GM12864 (cell line): Measurements from ENCODE around the gene MTHFD1L.
"Not testable (repeated sequence)": the region's sequence is repeated elsewhere in the genome, so short reads cannot be mapped to it uniquely, and the experiment has no call there.

ENCODE experiments used
- DNase-seq: peaks from one replicate; pipeline ENCODE4 v3.0.0-alpha.2; 2011; ENCODE audit warnings: low read depth
- H3K4me3 ChIP-seq: 2 replicates; pipeline ENCODE4 v1.5.1; 2011; ENCODE audit warnings: mild to moderate bottlenecking, low read depth, low read length, control low read depth
- TF ChIP-seq, protein P1 (sequence below): IDR thresholded peaks from 2 replicates; pipeline ENCODE4 v1.5.1; 2011; ENCODE audit warnings: low read depth, mild to moderate bottlenecking, moderate library complexity, low read length, control low read depth, inconsistent platforms; ENCODE audit errors: missing control alignments

The MTHFD1L gene

DNA sequence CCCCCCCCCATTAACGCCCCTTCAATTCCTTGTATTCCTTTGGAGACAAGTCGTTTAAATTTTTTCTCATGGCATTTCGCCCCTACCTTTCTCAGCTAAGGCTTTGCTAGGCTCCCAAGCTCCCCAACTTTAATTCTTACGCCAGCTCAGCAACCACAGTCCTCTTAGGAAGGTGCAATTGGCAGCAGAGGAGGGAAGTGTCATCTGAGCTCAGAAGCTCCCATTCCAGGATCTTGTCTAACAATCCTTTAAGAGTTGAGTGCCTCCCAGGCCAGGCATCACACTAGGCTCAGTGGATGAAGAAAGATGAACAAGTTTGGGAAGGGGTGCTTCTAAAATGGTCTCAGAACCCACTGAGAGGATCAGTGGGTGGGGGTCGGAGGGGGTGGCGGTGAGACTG is 243.0 kb downstream of the MTHFD1L start:
- H3K4me3 ChIP-seq: no peak overlapping the region
- TF ChIP-seq, protein P1, sequence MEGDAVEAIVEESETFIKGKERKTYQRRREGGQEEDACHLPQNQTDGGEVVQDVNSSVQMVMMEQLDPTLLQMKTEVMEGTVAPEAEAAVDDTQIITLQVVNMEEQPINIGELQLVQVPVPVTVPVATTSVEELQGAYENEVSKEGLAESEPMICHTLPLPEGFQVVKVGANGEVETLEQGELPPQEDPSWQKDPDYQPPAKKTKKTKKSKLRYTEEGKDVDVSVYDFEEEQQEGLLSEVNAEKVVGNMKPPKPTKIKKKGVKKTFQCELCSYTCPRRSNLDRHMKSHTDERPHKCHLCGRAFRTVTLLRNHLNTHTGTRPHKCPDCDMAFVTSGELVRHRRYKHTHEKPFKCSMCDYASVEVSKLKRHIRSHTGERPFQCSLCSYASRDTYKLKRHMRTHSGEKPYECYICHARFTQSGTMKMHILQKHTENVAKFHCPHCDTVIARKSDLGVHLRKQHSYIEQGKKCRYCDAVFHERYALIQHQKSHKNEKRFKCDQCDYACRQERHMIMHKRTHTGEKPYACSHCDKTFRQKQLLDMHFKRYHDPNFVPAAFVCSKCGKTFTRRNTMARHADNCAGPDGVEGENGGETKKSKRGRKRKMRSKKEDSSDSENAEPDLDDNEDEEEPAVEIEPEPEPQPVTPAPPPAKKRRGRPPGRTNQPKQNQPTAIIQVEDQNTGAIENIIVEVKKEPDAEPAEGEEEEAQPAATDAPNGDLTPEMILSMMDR: no peak
- no peak for DNase-seq

DNA sequence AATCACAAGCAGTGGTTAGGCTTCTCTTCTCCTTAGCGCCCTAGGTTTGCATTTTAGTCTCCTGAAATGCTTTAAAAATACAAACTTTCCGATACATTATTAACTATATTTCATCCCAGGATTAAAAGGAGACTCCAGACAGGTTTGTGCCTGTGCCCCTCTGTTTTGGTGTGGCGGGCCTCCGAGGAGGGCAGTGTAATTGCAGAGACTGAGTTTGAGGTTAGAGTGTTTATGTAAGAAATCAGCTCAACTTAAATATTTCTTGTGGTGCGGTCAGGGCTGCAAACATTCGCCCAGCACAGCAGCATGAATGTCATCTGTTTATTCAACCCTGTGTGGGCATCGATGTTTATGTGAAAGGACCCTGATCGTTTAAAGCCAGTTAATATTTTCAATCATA is 243.9 kb downstream of the MTHFD1L start:
- no peak for DNase-seq
- TF ChIP-seq, protein P1: no peak
- H3K4me3 ChIP-seq: no peak overlapping the region

DNA sequence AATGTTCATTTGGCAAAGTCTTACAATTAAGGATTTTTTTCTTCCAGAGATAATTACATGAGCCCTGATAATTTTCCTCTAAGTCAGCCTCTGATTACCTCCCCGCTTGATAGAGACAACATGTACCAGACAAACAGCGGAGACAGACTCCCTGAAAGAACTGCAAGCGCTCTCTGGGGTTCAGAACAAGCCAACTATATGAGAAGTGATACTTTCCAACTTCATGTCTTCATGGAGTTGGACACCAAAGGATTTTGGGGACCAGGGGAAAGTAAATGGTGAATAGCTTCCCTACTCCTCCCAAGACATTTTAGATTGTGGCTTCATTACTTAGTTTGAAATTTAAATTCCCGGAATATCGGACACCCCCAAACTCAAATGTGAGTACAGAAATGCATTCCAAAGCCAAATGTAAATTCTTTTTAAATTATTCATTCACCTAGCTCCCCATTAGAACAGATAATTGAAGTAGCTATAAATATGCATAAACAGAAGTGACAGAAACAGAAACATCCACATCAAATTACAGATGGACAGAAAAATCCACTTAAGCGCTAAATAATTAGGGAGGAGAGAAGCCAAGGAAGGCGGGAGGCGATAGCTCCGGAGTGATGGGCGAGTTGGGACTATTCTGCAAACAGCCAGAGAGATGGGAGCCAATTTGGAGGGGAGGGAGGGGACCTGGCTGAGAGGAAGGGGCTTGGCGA is 244.5 kb downstream of the MTHFD1L start:
- H3K4me3 ChIP-seq: no peak overlapping the region
- TF ChIP-seq, protein P1: no peak
- DNase-seq: no peak

DNA sequence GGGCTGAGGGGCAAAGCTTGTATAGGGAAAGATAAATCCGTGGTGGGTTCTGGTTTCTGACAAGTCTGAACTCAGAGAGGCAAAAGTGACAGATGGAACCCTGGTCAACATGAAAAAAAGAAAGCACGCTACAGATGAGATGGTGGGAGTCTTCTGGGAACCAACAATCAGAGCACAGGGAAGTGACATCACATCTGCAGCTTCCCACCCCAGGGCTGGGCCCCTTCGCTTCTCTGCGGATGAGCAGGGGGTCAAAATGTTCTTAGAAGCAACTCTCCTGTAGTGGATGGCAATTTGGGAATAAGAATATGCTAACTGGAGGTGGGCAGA is 245.0 kb downstream of the MTHFD1L start:
- no peak overlapping the region for H3K4me3 ChIP-seq
- TF ChIP-seq, protein P1: no peak
- no peak for DNase-seq

DNA sequence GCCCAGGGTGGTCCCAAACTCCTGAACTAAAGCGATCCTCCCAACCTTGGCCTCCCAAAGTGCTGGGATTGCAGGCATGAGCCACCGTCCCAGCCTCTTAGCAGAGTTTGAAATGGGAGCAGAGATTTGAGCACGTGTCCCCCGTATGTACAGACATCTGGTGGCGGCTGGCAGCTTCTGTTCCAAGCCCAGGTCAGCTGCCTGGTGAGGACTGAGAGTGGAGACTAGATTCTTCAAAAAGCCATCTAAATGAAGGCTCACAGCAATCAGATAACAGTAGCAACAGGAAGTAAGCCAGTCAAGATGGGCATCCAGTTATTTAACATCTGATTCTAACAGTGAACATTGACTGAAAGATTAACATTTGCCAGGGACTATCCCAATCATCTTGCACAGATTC is 246.2 kb downstream of the MTHFD1L start:
- TF ChIP-seq, protein P1: no peak
- no peak for DNase-seq
- H3K4me3 ChIP-seq: no peak overlapping the region

DNA sequence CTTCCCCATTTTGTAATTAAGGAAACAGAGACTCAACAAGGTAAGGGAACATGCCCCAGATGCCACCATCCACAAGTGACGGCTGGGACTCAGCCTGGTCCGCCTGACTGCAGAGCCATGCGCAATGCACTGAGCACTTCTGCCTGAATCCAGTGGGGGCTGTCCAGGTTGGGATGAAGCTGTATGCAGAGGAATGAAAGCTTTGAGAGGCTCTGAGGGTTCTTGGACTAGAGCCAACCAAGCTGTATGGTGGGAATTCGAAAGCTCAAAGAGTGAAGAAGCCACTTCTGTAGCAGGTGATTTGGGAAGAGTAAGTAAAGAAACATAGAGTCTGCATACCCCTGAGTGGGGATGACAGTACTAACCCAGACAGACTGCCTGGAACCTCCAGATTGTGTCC is 246.6 kb downstream of the MTHFD1L start:
- TF ChIP-seq, protein P1: no peak
- no peak for DNase-seq
- H3K4me3 ChIP-seq: no peak overlapping the region

DNA sequence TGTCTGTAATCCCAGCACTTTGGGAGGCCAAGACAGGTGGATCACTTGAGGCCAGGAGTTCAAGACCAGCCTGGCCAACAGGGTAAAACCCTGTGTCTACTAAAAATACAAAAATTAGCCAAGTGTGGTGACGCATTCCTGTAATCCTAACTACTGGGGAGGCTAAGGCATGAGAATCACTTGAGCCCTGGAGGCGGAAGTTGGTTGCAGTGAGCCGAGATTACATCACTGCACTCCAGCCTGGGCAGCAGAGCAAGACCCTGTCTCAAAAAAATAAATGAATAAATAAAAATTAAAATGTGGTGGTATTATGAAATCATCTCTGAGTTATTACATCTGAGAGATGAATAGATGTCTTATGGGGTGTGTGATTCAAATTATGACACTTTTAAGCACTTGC is 247.4 kb downstream of the MTHFD1L start:
- H3K4me3 ChIP-seq, DNase-seq: not testable (repeated sequence)
